ENCODE data around the gene CELSR1.

DNA sequence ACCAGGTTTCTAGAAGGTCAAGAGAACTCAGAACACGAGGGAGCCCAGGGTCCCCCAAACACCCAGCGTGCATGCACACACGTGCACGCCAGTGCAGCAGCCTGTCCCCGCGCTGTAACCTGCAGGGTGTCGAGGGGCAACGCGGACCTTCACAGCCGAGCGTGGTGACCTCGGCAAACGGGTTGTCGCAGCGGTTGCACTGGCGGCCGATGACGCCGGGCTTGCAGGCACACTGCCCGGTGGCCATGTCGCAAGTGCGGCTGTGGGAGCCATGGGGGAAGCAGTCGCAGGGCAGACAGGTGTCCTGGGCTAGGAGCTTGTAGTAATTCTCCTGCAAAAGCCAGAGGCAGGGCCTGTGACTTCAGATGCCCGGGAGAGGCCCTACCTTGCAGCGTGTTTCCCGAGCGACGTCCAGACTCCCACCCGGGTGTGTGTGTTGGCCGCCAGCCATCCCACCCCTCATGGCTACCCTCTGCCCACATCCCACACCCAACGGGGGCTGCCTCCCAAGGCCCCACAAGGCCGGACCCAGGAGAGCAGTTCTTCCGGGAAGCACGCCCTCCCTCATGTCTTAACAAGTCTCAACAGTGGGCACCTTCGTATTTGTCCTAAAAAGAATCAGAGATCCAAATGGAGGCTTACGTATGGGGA is 145.8 kb downstream of the CELSR1 start:
- no peak for TF ChIP-seq EZH2 (IDR thresholded peaks at IDR 0.05; ENCODE audit: insufficient read depth, low read length)
- TF ChIP-seq, protein P1, sequence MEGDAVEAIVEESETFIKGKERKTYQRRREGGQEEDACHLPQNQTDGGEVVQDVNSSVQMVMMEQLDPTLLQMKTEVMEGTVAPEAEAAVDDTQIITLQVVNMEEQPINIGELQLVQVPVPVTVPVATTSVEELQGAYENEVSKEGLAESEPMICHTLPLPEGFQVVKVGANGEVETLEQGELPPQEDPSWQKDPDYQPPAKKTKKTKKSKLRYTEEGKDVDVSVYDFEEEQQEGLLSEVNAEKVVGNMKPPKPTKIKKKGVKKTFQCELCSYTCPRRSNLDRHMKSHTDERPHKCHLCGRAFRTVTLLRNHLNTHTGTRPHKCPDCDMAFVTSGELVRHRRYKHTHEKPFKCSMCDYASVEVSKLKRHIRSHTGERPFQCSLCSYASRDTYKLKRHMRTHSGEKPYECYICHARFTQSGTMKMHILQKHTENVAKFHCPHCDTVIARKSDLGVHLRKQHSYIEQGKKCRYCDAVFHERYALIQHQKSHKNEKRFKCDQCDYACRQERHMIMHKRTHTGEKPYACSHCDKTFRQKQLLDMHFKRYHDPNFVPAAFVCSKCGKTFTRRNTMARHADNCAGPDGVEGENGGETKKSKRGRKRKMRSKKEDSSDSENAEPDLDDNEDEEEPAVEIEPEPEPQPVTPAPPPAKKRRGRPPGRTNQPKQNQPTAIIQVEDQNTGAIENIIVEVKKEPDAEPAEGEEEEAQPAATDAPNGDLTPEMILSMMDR (IDR thresholded peaks at IDR 0.05; ENCODE audit: insufficient read depth, low read depth, low read length) = no peak
